Glutamatergic neuron (in vitro differentiated cells): ENCODE measurements around the gene ATP6V1G3. TPM values are rescaled to one million over a fixed set of nuclear protein-coding genes. Genes with fewer than 3 reads are reported as not detected.

Experiments used
- DNase-seq: peaks from one replicate; pipeline ENCODE4 v3.0.0; 2022
- H3K27ac Mint-ChIP-seq: one replicate; pipeline ENCODE4 v1.8.0; 2020; ENCODE audit warnings: mild to moderate bottlenecking, mixed read lengths, inconsistent platforms; ENCODE audit not compliant: unreplicated experiment
- H3K27me3 Mint-ChIP-seq: one replicate; pipeline ENCODE4 v1.8.0; 2020; ENCODE audit warnings: mild to moderate bottlenecking, moderate library complexity, mixed read lengths, inconsistent platforms; ENCODE audit not compliant: unreplicated experiment
- H3K36me3 Mint-ChIP-seq: one replicate; pipeline ENCODE4 v1.8.0; 2020; ENCODE audit warnings: mild to moderate bottlenecking, mixed read lengths, inconsistent platforms; ENCODE audit not compliant: unreplicated experiment
- H3K4me1 Mint-ChIP-seq: one replicate; pipeline ENCODE4 v1.8.0; 2020; ENCODE audit warnings: mild to moderate bottlenecking, low read depth, mixed read lengths, inconsistent platforms; ENCODE audit not compliant: unreplicated experiment
- H3K4me3 Mint-ChIP-seq: one replicate; pipeline ENCODE4 v1.8.0; 2020; ENCODE audit warnings: mild to moderate bottlenecking, mixed read lengths, inconsistent platforms; ENCODE audit not compliant: unreplicated experiment
- H3K9me3 Mint-ChIP-seq: one replicate; pipeline ENCODE4 v1.8.0; 2020; ENCODE audit warnings: mild to moderate bottlenecking, moderate library complexity, mixed read lengths, inconsistent platforms; ENCODE audit not compliant: unreplicated experiment
- CTCF ChIP-seq: fragments of 200-600 bp; sonication (generic); IDR thresholded peaks from one replicate; pipeline ENCODE4 v1.5.0; 2021; ENCODE audit not compliant: partially characterized antibody, unreplicated experiment
- total RNA-seq: library from RNA; stranded (reverse); fragmentation: NEBNext Ultra II Directional; extraction: Animal tissue kit (Norgen Biotek cat#: 25700); gene quantifications from one replicate; pipeline ENCODE4 v1.2.1, GENCODE V29; 2021; ENCODE audit not compliant: unreplicated experiment

ATP6V1G3 gene
- total RNA-seq, 1 donor from 2014 or later, result not detected

GRCh38 chr1:198494139-198494538 lies 46.3 kb downstream of the ATP6V1G3 start:
- Mint-ChIP-seq H3K4me1 (no peaks in the 10 kb centered on the region), H3K27me3 (no peaks in the 10 kb centered on the region), H3K36me3 (no peaks in the 10 kb centered on the region), H3K9me3 (no peaks in the 10 kb centered on the region), H3K27ac (no peak overlapping the region), H3K4me3 (no peak overlapping the region)
- no peak for TF ChIP-seq CTCF
- no peak for DNase-seq

- no peak for TF ChIP-seq CTCF
- no peak overlapping the region for H3K4me3 Mint-ChIP-seq
- no peaks in the 10 kb centered on the region for H3K27me3 Mint-ChIP-seq
- H3K36me3 Mint-ChIP-seq, result no peaks in the 10 kb centered on the region
- no peak for DNase-seq
- no peaks in the 10 kb centered on the region for H3K9me3 Mint-ChIP-seq
- no peaks in the 10 kb centered on the region for H3K4me1 Mint-ChIP-seq
- H3K27ac Mint-ChIP-seq, result no peak overlapping the region
Observed at GRCh38 chr1:198493329-198493728, 47.2 kb downstream of the ATP6V1G3 start.

- H3K4me3 Mint-ChIP-seq, result no peak overlapping the region
- no peak for DNase-seq
- H3K27me3 Mint-ChIP-seq, result no peaks in the 10 kb centered on the region
- H3K9me3 Mint-ChIP-seq, result no peaks in the 10 kb centered on the region
- H3K36me3 Mint-ChIP-seq, result no peaks in the 10 kb centered on the region
- TF ChIP-seq CTCF, result no peak
- no peak overlapping the region for H3K27ac Mint-ChIP-seq
- no peaks in the 10 kb centered on the region for H3K4me1 Mint-ChIP-seq
Observed at GRCh38 chr1:198492872-198493271, 47.6 kb downstream of the ATP6V1G3 start.

- Mint-ChIP-seq H3K4me1 (no peaks in the 10 kb centered on the region), H3K9me3 (no peaks in the 10 kb centered on the region), H3K27me3 (no peaks in the 10 kb centered on the region), H3K4me3 (no peak overlapping the region), H3K27ac (no peak overlapping the region), H3K36me3 (no peaks in the 10 kb centered on the region)
- no peak for TF ChIP-seq CTCF
- DNase-seq, result no peak
Observed at GRCh38 chr1:198491596-198491995, 48.9 kb downstream of the ATP6V1G3 start.

- H3K4me1 Mint-ChIP-seq, result no peaks in the 10 kb centered on the region
- no peaks in the 10 kb centered on the region for H3K36me3 Mint-ChIP-seq
- no peak for TF ChIP-seq CTCF
- no peak for DNase-seq
- no peak overlapping the region for H3K27ac Mint-ChIP-seq
- H3K9me3 Mint-ChIP-seq, result no peaks in the 10 kb centered on the region
- no peaks in the 10 kb centered on the region for H3K27me3 Mint-ChIP-seq
- H3K4me3 Mint-ChIP-seq, result no peak overlapping the region
Observed at GRCh38 chr1:198491028-198491427, 49.5 kb downstream of the ATP6V1G3 start.
